Muscle of leg (tissue), 11 donors: ENCODE measurements around the gene B3GLCT. TPM values are rescaled to one million over a fixed set of nuclear protein-coding genes. Genes with fewer than 3 reads are reported as not detected.
"Not testable (repeated sequence)": the region's sequence is repeated elsewhere in the genome, so short reads cannot be mapped to it uniquely, and the experiment has no call there.

Experiments
- DNase-seq: peaks from one replicate; pipeline ENCODE4 v3.0.0; 2013
- H3K27ac ChIP-seq: one replicate; pipeline ENCODE4 v1.5.1; 2013; ENCODE audit warnings: mild to moderate bottlenecking, low read length, control low read depth
- H3K27me3 ChIP-seq: one replicate; pipeline ENCODE4 v1.6.1; 2013; ENCODE audit warnings: low read length; ENCODE audit not compliant: control insufficient read depth, insufficient read depth
- H3K36me3 ChIP-seq: one replicate; pipeline ENCODE4 v1.6.1; 2013; ENCODE audit warnings: low read length; ENCODE audit not compliant: control insufficient read depth, insufficient read depth
- H3K4me1 ChIP-seq: one replicate; pipeline ENCODE4 v1.6.1; 2013; ENCODE audit warnings: low read length; ENCODE audit not compliant: control insufficient read depth, insufficient read depth
- H3K4me3 ChIP-seq: one replicate; pipeline ENCODE4 v1.5.1; 2013; ENCODE audit warnings: low read length, control low read depth
- H3K9me3 ChIP-seq: replicated peaks from 2 replicates; pipeline ENCODE4 v1.6.1; 2013; ENCODE audit warnings: low read depth, low read length; ENCODE audit not compliant: control insufficient read depth
- WGBS: methylation state at CpG from one replicate; pipeline ENCODE4 v1.1.5; 2013; ENCODE audit warnings: missing lambda C conversion rate; ENCODE audit not compliant: insufficient coverage; 5-methylcytosine and 5-hydroxymethylcytosine counted together
- polyA plus RNA-seq, 8 donors: library from polyadenylated mRNA; unstranded; fragments of 120-200 nt; gene quantifications; one replicate each; pipeline versions ENCODE4 v1.2.1 to v1.2.3, GENCODE V29; 2013; ENCODE audit warnings: inconsistent platforms in 1 of 8, low replicate concordance in 1 of 8; ENCODE audit not compliant: insufficient read length in 8 of 8, insufficient read depth in 1 of 8
- total RNA-seq: library from RNA; stranded (reverse); fragments of 120-200 nt; gene quantifications from one replicate; pipeline ENCODE4 v1.2.4, GENCODE V29; 2013

Gene B3GLCT
- total and polyA plus RNA-seq, 9 donors, result 18.3 to 40.2 (median 21.8) TPM

DNA sequence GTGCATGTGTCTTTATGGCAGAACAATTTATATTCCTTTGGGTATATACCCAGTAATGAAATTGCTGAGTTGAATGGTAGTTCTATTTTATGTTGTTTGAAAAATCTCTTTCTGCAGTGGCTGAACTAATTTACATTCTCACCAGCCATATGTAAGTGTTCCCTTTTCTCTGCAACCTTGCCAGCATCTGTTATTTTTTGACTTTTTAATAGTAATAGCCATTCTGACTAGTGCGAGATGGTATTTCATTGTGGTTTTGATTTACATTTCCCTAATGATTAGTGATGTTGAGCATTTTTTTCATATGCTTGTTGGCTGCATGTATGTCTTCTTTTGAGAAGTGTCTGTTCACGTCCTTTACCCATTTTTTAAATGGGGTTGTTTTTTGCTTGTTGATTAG lies 17.1 kb downstream of the B3GLCT start:
- WGBS, result no CpG with 5 or more reads among the region's 2 CpGs

DNA sequence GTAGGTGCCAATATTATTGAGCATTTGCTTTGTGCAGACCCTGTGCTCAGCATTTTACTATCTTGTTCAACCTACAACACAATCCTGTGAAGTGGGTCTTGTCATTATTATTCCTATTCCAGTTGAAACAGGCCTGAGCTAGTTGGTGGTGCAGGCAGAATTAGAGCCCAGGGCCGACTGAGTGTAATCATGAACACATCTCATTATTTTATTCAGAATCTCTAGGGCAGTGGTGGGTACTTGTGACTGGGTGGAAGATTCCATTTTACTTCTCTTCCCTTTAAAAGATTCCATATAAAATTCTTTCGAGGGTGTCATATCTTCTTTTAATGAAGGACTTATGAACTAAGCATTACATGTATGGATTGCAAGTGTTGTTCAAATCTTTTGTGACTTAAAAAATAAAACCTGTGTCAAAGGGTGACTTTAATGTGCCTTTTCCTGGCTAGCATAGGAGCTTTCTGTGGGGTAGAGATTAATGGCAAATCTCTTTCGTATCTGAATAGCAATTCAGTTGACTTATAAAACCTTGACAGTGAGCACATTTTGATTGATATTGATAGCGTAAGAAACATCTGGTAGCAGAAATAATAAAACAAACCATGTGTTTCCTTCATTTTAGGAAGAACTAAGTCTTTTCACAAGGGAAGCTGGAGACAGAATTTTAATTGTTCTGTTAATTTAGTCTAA lies 20.3 kb downstream of the B3GLCT start:
- no peak for DNase-seq
- H3K4me3 ChIP-seq, result no peak overlapping the region
- H3K9me3 ChIP-seq, result no peaks in the 10 kb centered on the region
- H3K4me1 ChIP-seq, result no peaks in the 10 kb centered on the region
- H3K36me3 ChIP-seq, result peaks cover 2% of the 10 kb centered on the region
- no peak overlapping the region for H3K27ac ChIP-seq
- H3K27me3 ChIP-seq, result no peaks in the 10 kb centered on the region
- no CpG with 5 or more reads among the region's 4 CpGs for WGBS

More for the DNA sequence above, 17.1 kb downstream of the B3GLCT start:
- not testable (repeated sequence) for H3K27ac ChIP-seq, H3K36me3 ChIP-seq, H3K4me1 ChIP-seq, H3K27me3 ChIP-seq, H3K4me3 ChIP-seq, DNase-seq, H3K9me3 ChIP-seq

DNA sequence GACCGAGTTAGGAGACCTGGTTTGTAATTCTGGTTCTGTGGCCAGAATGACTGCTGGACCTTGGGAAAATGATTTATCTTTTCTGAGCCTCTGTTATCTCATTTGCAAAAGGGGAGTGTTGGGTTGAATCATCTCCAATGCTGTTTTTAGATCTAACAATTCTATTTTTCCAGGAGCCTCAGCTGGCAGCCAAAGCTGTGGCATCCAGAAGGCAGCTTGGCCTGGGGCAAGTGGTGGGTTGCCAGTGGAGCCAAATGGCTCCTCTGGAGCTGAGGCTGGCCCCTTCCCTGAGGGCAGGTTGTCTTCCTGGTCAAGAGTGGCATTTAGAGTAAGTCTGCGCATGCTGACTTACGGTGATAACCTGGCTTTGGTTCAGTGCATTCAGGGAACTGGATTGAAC lies 21.3 kb downstream of the B3GLCT start:
- Histone ChIP-seq H3K4me3 (no peak overlapping the region), H3K4me1 (no peaks in the 10 kb centered on the region), H3K27ac (no peak overlapping the region), H3K27me3 (no peaks in the 10 kb centered on the region), H3K36me3 (peaks cover 2% of the 10 kb centered on the region), H3K9me3 (no peaks in the 10 kb centered on the region)
- DNase-seq, result no peak
- WGBS, result 78% methylated on average over 1 of the region's 3 CpGs

DNA sequence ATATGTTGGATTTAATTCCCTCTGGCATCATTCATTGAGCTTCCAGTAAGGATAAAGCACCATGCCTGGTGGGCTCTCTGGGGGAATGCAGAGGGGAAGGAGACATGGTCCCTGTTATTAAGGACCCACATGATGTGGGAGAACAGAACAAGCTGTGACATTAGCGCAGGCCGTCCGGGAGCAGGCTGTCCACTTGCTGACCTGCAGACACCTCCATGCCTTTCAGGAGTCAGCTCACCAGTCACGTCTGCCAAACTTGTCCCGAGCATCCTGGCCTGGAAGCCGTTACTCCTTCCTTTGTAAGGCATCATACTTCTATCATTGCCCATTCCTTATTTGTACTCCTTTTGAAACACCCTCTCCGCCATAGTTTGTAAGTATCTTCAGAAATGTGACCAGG lies 23.4 kb downstream of the B3GLCT start:
- no peak for DNase-seq
- 90% methylated on average over 4 of the region's 7 CpGs for WGBS
- H3K27ac ChIP-seq, result no peak overlapping the region
- no peak overlapping the region for H3K4me3 ChIP-seq
- H3K4me1 ChIP-seq, result no peaks in the 10 kb centered on the region
- H3K36me3 ChIP-seq, result peaks cover 4% of the 10 kb centered on the region
- no peaks in the 10 kb centered on the region for H3K9me3 ChIP-seq
- H3K27me3 ChIP-seq, result no peaks in the 10 kb centered on the region

DNA sequence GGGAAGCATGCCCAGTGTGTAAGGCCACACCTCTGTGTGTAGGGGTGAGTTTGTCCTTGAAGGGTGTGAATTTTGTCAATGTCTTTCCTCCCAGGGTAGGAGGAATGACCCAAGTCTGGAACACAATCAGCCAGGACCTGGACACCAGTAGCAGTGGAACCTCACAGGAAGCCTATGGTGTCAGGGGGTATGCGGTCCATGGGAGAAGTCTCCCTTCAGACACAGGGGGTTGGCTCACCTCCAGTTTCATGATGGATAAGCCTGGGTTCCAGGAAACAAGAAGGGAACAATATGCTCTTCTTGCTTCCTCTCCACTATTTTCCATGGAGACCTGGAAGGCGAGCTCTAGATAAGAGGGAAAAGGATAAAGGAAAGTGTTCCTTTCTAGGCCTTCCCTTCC lies 23.9 kb downstream of the B3GLCT start:
- no peak for DNase-seq
- Histone ChIP-seq H3K9me3 (no peaks in the 10 kb centered on the region), H3K4me1 (no peaks in the 10 kb centered on the region), H3K36me3 (peaks cover 4% of the 10 kb centered on the region), H3K4me3 (no peak overlapping the region), H3K27ac (no peak overlapping the region), H3K27me3 (no peaks in the 10 kb centered on the region)
- 63% methylated on average over 1 of the region's 2 CpGs for WGBS

DNA sequence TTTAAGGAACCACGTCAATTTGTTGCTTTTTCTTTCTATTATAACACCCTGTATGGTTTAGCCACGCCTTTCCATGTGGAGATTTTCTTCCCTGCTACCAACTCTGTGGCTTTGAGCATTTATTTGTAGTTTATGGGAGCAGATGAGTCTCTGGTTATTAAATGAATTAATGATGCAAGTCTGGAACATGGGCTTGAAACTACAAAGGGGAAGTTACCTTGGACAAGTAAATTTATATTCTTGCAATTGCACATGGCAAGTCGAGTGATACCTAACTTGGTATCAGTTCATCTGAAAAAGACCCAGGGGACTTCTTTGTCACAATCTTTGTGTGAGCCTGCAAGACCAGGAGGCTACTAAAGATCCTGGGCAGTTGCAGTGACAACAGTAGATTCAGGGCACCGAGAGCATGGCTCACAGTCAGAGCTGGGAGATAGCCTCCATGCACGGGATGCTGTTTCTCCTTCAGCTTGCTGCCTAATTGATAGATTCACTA lies 24.4 kb downstream of the B3GLCT start:
- Histone ChIP-seq H3K4me3 (no peak overlapping the region), H3K4me1 (no peaks in the 10 kb centered on the region), H3K27ac (no peak overlapping the region), H3K9me3 (no peaks in the 10 kb centered on the region), H3K36me3 (peaks cover 4% of the 10 kb centered on the region), H3K27me3 (no peaks in the 10 kb centered on the region)
- 87% methylated on average over 1 of the region's 5 CpGs for WGBS
- no peak for DNase-seq

DNA sequence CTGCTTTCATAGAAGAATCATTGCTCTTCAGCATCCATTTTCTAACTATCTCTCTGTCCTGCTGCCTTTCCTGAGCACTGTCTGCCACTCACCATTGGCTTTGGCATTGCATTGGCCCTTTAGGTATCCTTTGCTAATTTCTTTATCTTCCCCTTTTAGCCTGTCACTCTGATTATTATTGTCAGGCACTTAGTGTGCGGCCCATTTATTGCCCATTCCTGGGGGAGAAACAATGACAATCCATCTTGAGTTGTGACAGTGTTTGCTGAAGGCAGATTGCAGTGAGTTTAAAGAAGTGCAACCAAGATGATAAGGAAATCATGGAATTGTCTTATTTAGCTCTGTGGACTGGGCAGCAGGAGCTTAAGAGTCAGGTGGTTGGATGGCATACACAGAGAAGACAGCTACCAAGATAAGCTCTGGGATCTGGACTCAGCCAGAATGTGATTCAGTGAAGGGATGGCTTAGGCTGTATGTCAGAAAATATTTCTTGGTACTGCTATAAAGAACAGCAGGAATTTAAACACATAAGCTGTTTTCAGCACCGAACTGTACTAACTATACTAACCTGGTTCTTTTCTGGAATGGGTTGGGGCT lies 25.3 kb downstream of the B3GLCT start:
- no peak for DNase-seq
- H3K4me3 ChIP-seq, result no peak overlapping the region
- H3K27ac ChIP-seq, result no peak overlapping the region
- H3K4me1 ChIP-seq, result no peaks in the 10 kb centered on the region
- H3K36me3 ChIP-seq, result peaks cover 4% of the 10 kb centered on the region
- WGBS, result 92% methylated on average over 2 of the region's 2 CpGs
- H3K9me3 ChIP-seq, result no peaks in the 10 kb centered on the region
- H3K27me3 ChIP-seq, result no peaks in the 10 kb centered on the region

DNA sequence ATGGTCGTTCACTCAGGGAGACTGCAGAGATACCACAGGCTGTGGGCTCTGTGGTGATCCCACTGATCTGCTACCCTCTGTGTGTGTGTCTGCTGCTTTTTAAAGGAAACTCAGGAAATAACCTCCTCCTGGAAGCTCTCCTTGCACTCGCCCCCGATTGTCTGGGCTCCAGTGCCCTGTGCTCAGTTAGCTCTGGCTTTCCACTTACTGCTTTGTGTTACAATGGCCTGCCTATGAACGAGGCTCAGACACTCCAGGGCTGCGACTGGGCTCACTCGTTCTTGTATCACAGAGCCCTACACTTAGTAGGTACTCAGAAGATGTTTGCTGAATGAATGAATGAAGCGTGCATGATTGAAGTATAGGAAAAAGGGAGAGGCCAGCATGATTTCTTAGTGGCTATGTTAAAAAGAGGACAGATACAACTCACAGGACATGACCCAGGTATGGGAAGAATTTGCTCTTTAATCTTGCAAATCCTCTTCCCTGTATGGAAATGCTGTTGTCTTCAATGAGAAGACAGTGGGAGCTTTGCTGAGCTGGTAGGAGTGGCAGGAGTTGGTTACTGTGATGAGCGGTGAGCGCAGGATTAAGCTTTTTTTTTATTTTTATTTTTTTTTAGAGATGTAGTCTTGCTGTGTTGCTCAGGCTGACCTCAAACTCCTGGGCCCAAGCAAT lies 26.4 kb downstream of the B3GLCT start:
- Histone ChIP-seq H3K4me1 (no peaks in the 10 kb centered on the region), H3K36me3 (peaks cover 4% of the 10 kb centered on the region), H3K4me3 (no peak overlapping the region), H3K27me3 (no peaks in the 10 kb centered on the region), H3K27ac (no peak overlapping the region), H3K9me3 (no peaks in the 10 kb centered on the region)
- DNase-seq, result no peak
- 84% methylated on average over 6 of the region's 9 CpGs for WGBS

DNA sequence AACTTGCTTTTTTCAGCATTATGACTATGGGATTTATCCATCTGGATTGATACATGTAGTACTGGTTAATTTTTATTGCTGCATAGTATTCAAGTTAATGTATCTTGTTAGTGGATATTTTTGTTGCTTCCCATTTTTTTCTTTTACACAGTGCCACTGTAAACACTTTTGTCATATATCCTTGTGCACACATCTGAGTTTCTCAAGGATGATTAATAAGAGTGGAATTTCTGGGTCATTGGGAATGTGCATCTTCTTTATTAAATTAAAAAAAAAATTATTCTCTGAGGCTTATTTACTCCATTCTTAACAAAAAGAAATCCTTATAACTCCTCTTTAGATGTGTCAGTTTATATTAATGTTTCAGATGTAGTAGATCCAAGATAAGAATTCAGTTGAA lies 27.3 kb downstream of the B3GLCT start:
- H3K27me3 ChIP-seq, result no peaks in the 10 kb centered on the region
- no peaks in the 10 kb centered on the region for H3K9me3 ChIP-seq
- no peak overlapping the region for H3K27ac ChIP-seq
- no peak overlapping the region for H3K4me3 ChIP-seq
- no peaks in the 10 kb centered on the region for H3K4me1 ChIP-seq
- H3K36me3 ChIP-seq, result peaks cover 6% of the 10 kb centered on the region
- no peak for DNase-seq

DNA sequence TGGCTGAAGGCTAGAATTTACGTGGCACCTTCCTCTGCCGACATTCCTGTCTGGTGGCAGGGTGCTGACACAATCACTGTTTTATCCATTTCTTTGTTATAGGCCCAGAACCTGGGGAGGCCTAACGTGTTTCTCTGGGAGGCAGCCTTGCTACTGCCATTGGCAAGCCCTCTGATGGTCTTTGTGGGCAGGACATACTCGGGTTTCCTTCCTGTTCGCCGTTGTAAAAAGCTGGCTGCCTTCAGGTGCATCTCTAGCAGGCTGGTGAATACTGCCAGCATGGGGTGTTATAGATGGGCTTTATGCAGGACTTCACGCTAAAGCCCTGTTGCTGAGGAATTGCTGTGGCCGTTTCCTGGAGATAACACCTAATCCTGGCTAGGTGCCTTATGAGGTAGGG lies 28.1 kb downstream of the B3GLCT start:
- H3K4me3 ChIP-seq, result no peak overlapping the region
- H3K27ac ChIP-seq, result no peak overlapping the region
- H3K9me3 ChIP-seq, result no peaks in the 10 kb centered on the region
- H3K4me1 ChIP-seq, result no peaks in the 10 kb centered on the region
- H3K27me3 ChIP-seq, result no peaks in the 10 kb centered on the region
- DNase-seq, result no peak
- WGBS, result 79% methylated on average over 6 of the region's 8 CpGs
- peaks cover 6% of the 10 kb centered on the region for H3K36me3 ChIP-seq
